Transverse colon (tissue), 4 donors: Measurements from ENCODE around the gene LRRC7.

Source experiments
- CTCF ChIP-seq, 5 experiments: fragments of 200-600 bp in 3 of 5; fragments of 450-650 bp in 2 of 5; sonication (generic) in 3 of 5; IDR thresholded peaks; 1 replicate in 2 of 5; 2 replicates in 3 of 5; pipeline ENCODE4 v1.5.1; 2016 to 2017; ENCODE audit warnings: antibody characterized with exemption in 5 of 5, inconsistent platforms in 3 of 5, mild to moderate bottlenecking in 2 of 5, moderate library complexity in 1 of 5
- POLR2A ChIP-seq: fragments of 450-650 bp; IDR thresholded peaks from one replicate; pipeline ENCODE4 v1.6.1; 2016; ENCODE audit warnings: antibody characterized with exemption, mild to moderate bottlenecking, moderate library complexity
- POLR2AphosphoS5 ChIP-seq, 3 donors: sonication (generic); formaldehyde crosslinking; IDR thresholded peaks; one replicate each; pipeline ENCODE4 v1.6.1; 2016; ENCODE audit warnings: antibody characterized with exemption in 3 of 3

DNA sequence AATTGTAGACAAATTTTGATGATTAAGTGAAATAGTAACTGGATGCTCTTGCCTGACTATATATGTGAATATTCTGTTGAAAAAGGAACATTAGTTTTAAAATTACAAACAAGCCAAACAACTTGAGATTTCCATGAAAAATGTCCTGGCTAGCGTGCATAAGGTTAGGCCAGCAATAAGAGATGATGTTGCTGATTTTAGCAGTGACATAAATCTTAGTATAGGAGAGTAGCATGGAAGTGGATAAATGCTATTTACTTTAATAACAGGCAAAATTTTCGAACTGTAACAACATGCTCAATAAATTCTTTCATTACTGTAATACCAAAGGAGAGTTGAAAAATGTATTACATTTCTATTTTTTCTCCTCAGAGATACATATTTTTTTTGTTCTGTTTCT lies 266.6 kb downstream of the LRRC7 start:
- no peak for TF ChIP-seq POLR2A
- no peak for TF ChIP-seq CTCF (IDR thresholded peaks at IDR 0.05)
- TF ChIP-seq POLR2AphosphoS5 (IDR thresholded peaks at IDR 0.05): no peak
